HG03175 (cell line): ENCODE results near the gene UCK1.

Experiments
- ATAC-seq: cut with Tn5 transposase; IDR thresholded peaks from one replicate; pipeline ENCODE4 v1.9.1; 2021; ENCODE audit warnings: mild to moderate bottlenecking, moderate library complexity; ENCODE audit not compliant: unreplicated experiment

UCK1 gene

GRCh38 chr9:131477816-131478419 lies 53.1 kb downstream of the UCK1 start:
- no peak for ATAC-seq

- no peak for ATAC-seq
These were observed 53.7 kb downstream of the UCK1 start for GRCh38 chr9:131477367-131477766.

GRCh38 chr9:131476777-131477345 lies 54.2 kb downstream of the UCK1 start:
- ATAC-seq: no peak

- ATAC-seq: no peak
These were observed 54.9 kb downstream of the UCK1 start for GRCh38 chr9:131475956-131476776.

- no peak for ATAC-seq
These were observed 55.7 kb downstream of the UCK1 start for GRCh38 chr9:131475111-131475955.

- ATAC-seq: no peak
These were observed 56.4 kb downstream of the UCK1 start for GRCh38 chr9:131474711-131475110.

- ATAC-seq: no peak
These were observed 57.2 kb downstream of the UCK1 start for GRCh38 chr9:131473891-131474290.
